Lung (tissue), 12 donors: ENCODE data around the gene GNG2. TPM values are rescaled to one million over a fixed set of nuclear protein-coding genes. Genes with fewer than 3 reads are reported as not detected.
A peak's percentile ranks its signal among the peaks of the same experiment; 100 is the strongest.

Experiments
- ATAC-seq: fragments of 200-7000 bp; cut with Tn5 transposase; one replicate; pipeline ENCODE4 v1.9.1; 2020; ENCODE audit warnings: moderate number of reproducible peaks; ENCODE audit not compliant: insufficient read depth, low FRiP score
- DNase-seq, 3 donors: peaks; one replicate each; pipeline ENCODE4 v3.0.0-alpha.2; 2013 to 2017
- H3K27ac ChIP-seq, 2 donors: one replicate each; pipeline ENCODE4 v1.5.1; 2013; ENCODE audit warnings: mild to moderate bottlenecking in 2 of 2, moderate library complexity in 2 of 2, control low read depth in 1 of 2, inconsistent platforms in 1 of 2, low read depth in 1 of 2, low read length in 1 of 2
- H3K27me3 ChIP-seq, 3 donors: one replicate each; pipeline ENCODE4 v1.5.1; 2013; ENCODE audit warnings: low read length in 2 of 3; ENCODE audit not compliant: control insufficient read depth in 3 of 3, insufficient read depth in 3 of 3
- H3K36me3 ChIP-seq, 4 donors: one replicate each; pipeline ENCODE4 v1.5.1; 2013; ENCODE audit warnings: low read length in 4 of 4, mild to moderate bottlenecking in 1 of 4, moderate library complexity in 1 of 4; ENCODE audit not compliant: control insufficient read depth in 4 of 4, insufficient read depth in 4 of 4
- H3K4me1 ChIP-seq, 5 donors: one replicate each; pipeline ENCODE4 v1.5.1; 2013; ENCODE audit warnings: low read length in 5 of 5, mild to moderate bottlenecking in 2 of 5, moderate library complexity in 1 of 5; ENCODE audit not compliant: control insufficient read depth in 5 of 5, insufficient read depth in 5 of 5
- H3K4me3 ChIP-seq: one replicate; pipeline ENCODE4 v1.5.1; 2013; ENCODE audit warnings: mild to moderate bottlenecking, control low read depth, moderate library complexity
- H3K9ac ChIP-seq, 2 donors: one replicate each; pipeline ENCODE4 v1.5.1; 2013; ENCODE audit warnings: low read length in 2 of 2, control low read depth in 1 of 2; ENCODE audit not compliant: insufficient read depth in 1 of 2
- H3K9me3 ChIP-seq, 4 donors: one replicate each; pipeline ENCODE4 v1.5.1; 2013; ENCODE audit warnings: low read length in 3 of 4, mild to moderate bottlenecking in 1 of 4, moderate library complexity in 1 of 4; ENCODE audit not compliant: control insufficient read depth in 4 of 4, insufficient read depth in 3 of 4
- WGBS, 2 donors: extraction: QIAGEN DNeasy Blood & Tissue Kit; methylation state at CpG; one replicate each; pipeline ENCODE4 v1.1.7; 2013; 5-methylcytosine and 5-hydroxymethylcytosine counted together
- polyA plus RNA-seq, 2 donors: library from polyadenylated mRNA; stranded (reverse); fragments of 200-250 nt; gene quantifications; one replicate each; pipeline ENCODE4 v1.2.1, GENCODE V29; 2013
- total RNA-seq, 2 donors: library from RNA; depleted of rRNA in 1 of 2; stranded (reverse); fragments of >200 nt in 1 of 2; gene quantifications; one replicate each; pipeline ENCODE4 v1.2.1, GENCODE V29; 2014 to 2021
- TF ChIP-seq, protein P1 (sequence below): IDR thresholded peaks from 2 replicates; pipeline ENCODE4 v1.5.1; 2012; ENCODE audit warnings: mild to moderate bottlenecking; ENCODE audit errors: control extremely low read depth, extremely low read depth
- donor health status: control.
- donor health status: control.
- donor health status: Bipolar disorder and iron deficiency.
- donor health status: healthy.
- donor health status: DM: yes; HTN: yes; CAD: no.

The GNG2 gene
- total and polyA plus RNA-seq, 4 donors: 3.7 to 42.3 (median 21.5) TPM

- no peak overlapping the region for H3K9ac ChIP-seq
- no peaks in the 10 kb centered on the region for H3K36me3 ChIP-seq
- TF ChIP-seq, protein P1, sequence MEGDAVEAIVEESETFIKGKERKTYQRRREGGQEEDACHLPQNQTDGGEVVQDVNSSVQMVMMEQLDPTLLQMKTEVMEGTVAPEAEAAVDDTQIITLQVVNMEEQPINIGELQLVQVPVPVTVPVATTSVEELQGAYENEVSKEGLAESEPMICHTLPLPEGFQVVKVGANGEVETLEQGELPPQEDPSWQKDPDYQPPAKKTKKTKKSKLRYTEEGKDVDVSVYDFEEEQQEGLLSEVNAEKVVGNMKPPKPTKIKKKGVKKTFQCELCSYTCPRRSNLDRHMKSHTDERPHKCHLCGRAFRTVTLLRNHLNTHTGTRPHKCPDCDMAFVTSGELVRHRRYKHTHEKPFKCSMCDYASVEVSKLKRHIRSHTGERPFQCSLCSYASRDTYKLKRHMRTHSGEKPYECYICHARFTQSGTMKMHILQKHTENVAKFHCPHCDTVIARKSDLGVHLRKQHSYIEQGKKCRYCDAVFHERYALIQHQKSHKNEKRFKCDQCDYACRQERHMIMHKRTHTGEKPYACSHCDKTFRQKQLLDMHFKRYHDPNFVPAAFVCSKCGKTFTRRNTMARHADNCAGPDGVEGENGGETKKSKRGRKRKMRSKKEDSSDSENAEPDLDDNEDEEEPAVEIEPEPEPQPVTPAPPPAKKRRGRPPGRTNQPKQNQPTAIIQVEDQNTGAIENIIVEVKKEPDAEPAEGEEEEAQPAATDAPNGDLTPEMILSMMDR: no peak
- DNase-seq: peak; percentile 22 to 67 (median 63)
- H3K4me1 ChIP-seq: peaks cover 0 to 6% (median 0%) of the 10 kb centered on the region in 5 donors
- H3K4me3 ChIP-seq: no peak overlapping the region
- no peaks in the 10 kb centered on the region for H3K9me3 ChIP-seq
- H3K27me3 ChIP-seq: no peaks in the 10 kb centered on the region
- WGBS, 2 donors: 63% methylated on average over 6 of the region's 6 CpGs
- no peak overlapping the region for H3K27ac ChIP-seq
- ATAC-seq: no peak
Measured at GRCh38 chr14:51969852-51970540, 109.6 kb downstream of the GNG2 start.

GRCh38 chr14:51972566-51972965, 112.2 kb downstream of the GNG2 start:
- TF ChIP-seq, protein P1: no peak
- Histone ChIP-seq H3K9ac (no peak overlapping the region), H3K9me3 (no peaks in the 10 kb centered on the region), H3K27me3 (no peaks in the 10 kb centered on the region), H3K27ac (no peak overlapping the region), H3K4me3 (no peak overlapping the region), H3K4me1 (peaks cover 0 to 6% (median 0%) of the 10 kb centered on the region in 5 donors), H3K36me3 (no peaks in the 10 kb centered on the region)
- ATAC-seq (no peak), DNase-seq (no peak)
- WGBS, 2 donors: 91 to 93% methylated on average over 7 of the region's 7 CpGs

- Histone ChIP-seq H3K4me3 (no peak overlapping the region), H3K9me3 (no peaks in the 10 kb centered on the region), H3K9ac (no peak overlapping the region), H3K27ac (no peak overlapping the region), H3K27me3 (no peaks in the 10 kb centered on the region), H3K4me1 (peaks cover 0 to 13% (median 0%) of the 10 kb centered on the region in 5 donors), H3K36me3 (no peaks in the 10 kb centered on the region)
- ATAC-seq (no peak), DNase-seq (no peak)
- WGBS, 2 donors: 95 to 96% methylated on average over 5 of the region's 5 CpGs
- TF ChIP-seq, protein P1: no peak
Measured at GRCh38 chr14:51977075-51977474, 116.7 kb downstream of the GNG2 start.
